Activated CD8-positive, alpha-beta memory T cell treated with anti-CD3 and anti-CD28 coated beads for 24 hours (primary cell): ENCODE results near the gene SH2D3A.

Experiments
- DNase-seq: peaks from one replicate; pipeline ENCODE4 v3.0.0-alpha.2; 2020

The SH2D3A gene

DNA sequence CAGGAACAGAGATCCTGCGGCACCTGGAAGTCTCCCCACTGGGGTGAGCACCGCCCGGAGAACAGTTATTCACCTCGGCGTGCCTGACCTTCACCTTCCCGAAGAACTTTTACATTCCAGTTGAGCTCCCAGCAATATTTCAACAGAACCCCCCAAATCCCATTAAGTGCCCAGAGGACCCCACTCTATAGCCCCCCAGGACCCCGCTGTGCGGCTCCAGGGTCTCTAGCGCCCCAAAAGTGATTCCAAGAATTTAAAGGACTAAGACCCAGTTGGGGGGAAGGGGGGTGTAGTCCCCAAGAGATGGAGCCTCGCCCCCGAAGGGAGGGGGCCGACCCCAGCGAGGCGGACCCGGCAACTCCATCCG lies 30.3 kb downstream of the SH2D3A start:
- DNase-seq: no peak

DNA sequence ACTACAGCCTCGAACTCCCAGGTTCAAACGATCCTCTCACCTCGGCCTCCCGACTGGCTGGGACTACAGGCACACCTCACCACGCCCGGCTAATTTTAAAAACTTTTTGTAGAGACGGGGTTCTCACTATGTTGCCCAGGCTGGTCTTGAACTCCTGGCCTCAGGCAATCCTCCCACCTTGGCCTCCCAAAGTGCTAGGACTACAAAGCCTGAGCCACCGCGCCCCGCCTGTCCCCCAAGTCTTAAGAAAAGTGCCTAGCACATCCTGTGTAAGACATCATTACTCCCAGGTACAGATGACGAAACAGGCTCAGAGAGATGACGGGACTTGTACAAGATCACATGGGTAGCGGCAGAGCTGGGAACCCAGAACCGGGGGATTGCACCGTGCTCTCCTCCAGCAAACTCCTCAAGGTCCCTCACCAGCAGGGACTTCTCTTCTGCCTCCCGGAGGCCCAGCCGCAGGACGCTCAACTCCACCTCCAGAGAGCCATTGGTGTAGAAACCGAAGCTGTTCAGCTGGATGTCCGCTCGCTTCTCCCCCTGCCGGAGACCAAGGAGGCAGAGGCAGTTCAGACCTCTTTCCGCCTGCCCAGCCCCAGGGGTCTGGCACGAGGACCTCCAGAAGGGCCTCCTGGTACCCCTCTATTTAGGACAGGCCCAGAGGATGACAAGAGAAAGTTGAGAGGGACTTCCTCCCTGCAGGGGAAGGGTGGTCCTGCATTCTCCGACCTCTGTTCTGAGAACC lies 30.9 kb downstream of the SH2D3A start:
- DNase-seq: peak; percentile 90

DNA sequence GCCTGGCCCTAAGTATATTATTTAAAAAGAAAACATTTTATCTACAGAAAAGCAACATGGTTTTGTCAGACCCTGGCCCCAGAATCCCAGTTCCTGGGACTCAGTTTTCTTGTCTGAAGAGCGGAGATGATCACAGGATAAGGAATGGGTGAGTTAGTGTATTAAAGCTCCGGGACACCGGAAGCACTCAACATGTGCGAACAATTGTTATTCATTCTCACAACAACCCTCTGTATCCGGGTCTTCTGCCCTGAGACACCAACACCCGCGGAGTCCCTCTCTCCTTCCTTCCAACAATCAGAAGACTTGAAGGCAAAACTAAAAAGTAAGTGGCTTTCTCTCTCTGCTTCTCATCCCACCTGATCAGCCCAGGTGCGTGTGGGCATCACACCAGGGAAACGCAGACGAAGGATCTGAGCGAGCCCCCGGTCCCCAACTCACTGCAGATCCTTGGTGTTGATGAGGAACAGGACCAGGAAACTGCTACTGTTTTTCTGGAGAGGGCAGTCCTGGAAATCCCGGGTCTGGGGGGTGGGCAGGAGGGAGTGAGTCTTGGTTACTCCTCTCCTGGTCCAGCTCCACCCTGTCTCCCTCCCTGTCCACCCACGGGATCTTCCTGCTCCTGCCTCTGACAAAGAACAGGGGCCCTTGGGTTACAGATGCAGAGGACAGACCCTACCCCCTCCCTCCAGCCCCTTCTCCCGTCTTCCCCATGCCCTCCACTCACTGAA lies 31.9 kb downstream of the SH2D3A start:
- no peak for DNase-seq

DNA sequence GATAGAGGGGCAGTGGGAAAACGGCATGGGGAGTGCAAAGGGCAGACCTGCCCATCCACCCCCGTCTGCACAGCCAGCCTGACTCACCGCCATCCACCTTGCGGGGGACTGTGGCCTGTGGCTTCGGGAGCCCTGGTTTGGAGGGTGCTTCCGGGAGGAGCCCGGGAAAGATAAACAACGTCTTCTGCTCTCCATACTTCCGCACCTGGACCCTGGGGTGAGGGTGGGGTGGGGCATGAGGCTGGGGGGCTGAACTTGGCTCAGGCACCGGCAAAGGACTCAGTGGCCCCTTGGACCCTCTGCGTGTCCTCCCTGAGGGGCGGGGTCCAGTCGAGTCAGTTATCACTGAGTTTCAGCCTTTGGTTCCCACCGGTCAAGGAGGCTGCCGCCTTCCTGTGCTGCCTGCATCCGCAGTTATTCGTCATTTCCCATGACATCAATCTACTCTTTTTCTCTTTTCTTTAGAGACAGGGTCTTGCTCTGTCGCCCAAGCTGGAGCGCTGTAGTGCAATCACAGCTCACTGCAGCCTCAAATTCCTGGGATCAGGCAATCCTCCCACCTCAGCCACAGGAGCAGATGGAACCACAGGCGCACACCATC lies 33.0 kb downstream of the SH2D3A start:
- DNase-seq: no peak

DNA sequence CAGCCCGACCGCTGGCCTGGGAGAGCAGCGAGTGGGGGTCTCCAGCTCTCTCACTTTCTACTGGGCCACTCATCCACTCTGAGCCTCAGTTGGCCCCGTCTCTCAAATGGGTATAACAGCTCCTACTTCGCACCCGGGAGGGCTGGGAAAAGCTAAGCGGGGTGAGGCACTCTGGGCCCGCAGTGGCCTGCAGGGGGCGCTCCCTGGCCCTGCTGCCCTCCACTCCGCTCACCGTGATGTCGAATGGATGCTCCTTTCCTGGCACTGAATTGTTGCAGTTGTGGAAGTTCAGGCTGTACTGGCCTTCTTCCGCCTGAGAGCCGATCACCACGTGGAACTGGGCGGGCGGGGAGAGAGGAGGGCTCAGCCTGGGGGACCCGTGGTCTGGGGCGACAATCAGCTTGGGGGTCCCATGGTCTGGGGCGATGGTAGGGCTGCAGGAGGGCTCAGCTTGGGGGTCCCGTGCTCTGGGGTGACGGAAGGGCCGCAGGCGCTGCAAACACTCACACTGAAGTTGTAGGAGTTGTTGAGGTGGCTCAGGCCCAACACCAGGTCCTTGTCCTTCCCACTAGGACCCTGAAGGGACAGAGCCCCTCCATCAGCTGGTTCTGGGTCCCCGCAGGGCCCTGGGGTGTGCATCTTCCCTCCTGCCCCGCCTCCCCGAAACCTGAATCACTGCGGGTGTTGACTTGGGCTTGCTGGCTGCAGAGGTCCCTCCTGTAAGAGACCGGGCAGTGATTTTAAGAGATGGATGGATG lies 33.7 kb downstream of the SH2D3A start:
- no peak for DNase-seq

DNA sequence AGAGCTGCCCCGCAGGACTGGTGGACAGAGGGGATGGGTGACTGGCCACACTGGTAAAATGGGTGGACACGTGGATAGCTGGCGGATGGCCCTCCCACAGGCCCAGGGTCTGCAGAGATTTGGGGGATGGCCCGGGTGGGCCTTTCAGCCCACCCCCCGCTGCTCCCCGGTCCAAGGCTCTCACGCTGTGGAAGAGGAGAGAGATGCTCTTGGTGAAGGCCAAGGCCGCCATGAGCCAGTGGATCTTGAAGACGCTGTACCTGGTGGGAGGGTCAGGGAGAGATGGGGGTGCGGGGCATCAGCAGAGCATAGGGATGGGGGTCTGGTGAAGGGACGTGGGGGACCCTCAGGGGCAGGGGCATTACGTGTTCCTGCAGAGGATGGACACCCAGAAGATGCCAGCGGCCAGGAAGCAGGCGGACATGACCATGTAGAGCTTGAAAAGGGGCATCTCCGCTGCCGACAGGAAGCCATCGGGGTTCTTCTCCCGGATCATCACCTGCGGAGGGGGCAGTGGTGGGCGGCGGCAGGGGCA lies 34.4 kb downstream of the SH2D3A start:
- DNase-seq: no peak

DNA sequence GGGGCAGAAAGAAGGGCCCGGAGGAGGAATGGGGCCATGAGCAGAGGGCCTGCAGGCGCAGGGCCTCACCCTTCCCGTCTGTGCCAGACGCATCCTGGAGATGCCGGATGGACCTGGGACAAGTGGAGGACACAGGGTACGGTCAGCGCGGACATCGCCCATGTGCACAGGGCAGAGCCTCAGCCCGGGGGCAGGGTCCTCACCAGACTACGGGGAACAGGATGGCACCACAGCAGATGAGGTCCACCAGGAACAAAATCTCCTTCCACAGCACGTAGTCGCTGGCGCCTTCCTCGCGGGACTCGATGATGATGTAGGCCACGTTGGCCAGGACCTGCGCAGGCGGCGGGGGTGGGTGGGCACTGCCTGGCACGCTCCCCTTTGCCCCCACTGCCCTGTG lies 35.4 kb downstream of the SH2D3A start:
- DNase-seq: no peak

DNA sequence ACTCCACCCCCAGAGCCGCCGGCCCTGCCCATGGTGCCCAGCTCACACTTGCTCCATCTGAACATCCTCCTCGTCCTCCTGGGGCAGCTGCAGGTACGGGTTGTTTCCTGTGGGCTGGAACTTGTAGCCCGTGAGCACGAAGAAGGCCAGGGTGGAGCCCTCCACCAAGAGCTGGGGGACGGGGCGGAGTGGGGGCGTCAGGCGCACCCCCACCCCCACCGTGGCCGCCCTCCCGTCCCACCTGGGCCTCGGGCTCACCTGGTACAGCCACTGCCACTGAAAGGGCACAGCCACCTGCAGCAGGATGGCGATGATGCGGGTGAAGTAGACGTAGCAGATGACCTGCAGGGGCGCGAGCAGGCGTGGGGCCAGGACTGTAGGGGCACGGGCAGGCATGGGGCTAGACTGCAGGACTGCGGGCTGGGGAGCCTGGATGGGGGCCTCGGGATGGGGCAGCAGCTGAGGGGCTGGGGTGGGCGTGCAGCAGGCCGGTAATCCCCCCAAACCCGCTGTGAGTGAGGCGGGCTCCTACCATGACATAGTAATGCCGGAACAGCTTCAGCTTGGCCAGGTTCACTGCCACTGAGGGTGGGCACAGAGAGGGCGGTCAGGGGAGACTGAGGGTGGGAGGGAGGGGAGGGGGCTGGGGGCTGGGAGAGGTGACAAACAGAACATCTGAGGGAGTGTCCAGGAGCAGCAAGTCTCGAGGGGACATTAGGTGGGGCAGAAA lies 36.1 kb downstream of the SH2D3A start:
- DNase-seq: no peak

DNA sequence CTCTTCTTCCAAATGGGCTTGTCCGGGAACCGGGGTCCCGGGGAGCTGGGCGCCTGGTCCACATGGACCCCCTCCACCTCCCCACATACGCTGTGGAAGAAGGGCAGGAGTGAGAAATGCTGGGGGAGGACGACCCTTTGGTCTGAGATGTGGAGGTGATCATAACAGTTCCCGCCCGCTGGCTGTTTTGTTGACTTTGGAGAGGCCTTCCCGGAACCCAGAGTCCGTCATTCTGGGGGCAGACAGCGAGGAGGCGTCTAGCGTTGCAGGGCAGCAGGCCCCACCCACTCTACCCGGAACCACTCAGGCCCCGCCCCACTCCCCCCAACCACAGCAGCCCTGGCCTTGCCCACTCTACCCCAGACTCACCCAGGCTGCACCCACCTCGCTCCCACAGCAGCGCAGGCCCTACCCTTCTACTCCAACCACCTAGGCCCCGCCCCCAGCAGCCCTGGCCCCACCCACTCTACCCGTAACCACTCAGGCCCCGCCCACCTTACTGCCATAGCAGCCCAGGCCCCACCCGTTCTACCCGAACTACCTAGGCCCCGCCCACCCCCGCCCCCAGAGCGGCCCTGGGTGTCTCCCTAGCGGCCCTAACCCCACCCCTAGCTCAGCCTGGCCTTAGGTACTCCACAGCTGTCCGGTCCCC lies 37.0 kb downstream of the SH2D3A start:
- peak; percentile 72 for DNase-seq

DNA sequence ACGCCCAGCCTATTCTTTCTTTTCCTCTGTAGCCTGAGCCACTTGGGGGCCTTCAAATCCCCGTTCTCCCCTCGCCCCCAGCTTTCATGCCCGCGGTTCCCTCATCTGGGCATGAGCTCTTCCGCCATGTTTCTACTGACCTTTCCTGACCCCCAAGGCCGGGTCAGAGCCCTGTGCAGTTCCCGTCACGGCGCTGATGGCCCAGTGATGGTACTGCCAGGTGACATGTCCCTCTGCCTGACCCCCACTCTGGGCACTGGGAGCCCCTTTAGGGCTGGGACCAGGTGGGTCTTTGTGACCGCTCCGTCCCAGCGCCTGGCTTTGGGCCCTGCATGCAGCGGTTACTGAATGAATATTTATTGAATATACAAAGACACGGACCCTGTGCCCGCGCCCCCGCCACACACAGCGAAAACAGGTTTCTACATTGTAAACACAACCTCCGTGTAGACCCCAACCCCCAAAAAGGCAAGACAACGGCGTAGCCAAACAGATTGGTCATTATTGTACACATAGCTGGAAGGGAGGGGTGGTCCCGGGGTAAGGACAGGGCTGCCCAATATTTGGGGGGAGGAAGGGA lies 37.6 kb downstream of the SH2D3A start:
- no peak for DNase-seq

DNA sequence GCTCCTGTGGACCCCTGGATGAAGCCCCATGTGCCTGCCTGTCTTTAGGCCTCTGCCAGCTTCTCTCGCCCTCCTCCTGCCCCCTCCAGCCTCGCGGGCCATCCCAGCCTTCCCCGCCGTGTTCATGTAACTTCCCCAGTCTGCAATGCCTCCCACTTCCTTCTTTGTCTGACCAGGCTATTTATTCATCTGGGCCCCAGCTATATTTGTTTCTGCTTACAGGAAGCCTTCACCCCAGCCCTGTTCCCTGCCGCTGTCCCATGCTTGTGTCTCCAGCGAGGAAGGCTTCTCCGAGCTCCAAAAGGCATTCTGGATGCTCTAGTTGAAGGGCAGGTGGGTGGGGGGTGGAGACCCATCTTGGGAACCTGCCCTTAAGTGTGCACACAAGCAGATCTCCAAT lies 38.9 kb downstream of the SH2D3A start:
- DNase-seq: no peak

DNA sequence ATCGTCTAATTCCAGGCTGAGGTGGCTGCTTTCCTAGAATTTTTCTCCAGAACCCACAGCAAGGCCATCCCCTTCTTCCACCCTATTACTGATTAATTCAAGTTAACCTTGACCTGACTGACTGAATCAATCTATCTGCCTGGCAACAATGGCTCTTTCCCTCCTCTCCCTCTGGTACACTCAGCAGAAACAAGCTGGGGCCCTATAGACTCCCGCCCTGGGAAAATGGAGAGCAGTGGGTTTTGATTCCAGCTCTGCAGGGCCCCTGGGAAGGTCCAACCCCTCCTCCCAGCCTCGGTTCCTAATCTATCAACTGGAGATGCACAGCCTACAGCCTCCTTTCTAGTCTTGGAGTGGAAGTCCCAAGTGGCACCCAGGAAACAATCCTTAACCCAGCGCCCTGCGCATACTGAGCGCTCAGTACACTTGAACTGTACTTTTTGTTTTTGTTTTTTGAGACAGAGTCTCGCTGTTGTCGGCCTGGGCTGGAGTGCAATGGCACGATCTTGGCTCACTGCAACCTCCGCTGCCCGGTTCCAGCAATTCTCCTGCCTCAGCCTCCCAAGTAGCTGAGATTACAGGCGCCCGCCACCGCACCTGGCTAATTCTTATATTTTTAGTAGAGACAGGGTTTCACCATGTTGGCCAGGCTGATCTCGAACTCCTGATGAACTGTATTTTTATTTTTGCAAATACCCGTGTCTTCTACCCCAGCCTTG lies 41.6 kb downstream of the SH2D3A start:
- no peak for DNase-seq

DNA sequence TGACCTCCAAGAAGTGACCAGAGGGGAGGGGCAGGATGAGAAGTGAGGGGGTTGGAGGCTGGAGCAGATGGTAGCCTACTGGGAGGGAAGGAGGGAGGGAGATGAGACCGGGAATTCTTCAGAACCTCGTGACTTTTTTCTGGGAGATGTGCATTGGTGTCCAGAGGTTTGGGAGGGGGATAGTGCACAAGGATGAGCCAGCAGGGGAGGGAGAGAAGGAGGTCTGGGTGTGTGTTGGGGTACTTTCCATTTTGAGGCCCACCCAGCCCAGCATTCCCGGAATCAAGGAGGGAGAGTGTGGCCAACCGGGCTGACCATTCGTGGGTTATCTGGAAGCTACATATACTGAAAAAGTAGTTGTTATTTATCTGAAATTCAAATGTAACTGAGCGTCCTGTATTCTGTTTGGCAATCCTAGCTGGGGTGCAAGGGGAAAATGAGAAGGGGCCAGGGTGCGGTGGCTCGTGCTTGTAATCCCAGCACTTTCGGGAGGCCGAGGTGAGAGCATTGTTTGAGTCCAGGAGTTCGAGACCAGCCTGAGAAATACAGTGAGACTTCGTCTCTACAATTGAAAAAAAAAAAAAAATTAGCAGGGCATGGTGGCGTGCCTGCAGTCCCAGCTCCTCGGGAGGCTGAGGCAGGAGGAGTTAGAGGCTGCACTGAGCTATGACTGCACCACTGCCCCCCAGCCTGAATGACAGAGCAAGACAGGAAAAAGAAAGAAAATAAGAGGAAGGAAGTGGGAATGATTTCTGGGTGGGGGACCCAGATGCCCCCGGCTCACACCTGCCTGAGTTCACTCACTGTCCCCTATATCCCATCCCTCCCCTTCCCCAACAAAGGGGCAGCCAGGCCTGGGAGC lies 42.4 kb downstream of the SH2D3A start:
- DNase-seq: no peak

DNA sequence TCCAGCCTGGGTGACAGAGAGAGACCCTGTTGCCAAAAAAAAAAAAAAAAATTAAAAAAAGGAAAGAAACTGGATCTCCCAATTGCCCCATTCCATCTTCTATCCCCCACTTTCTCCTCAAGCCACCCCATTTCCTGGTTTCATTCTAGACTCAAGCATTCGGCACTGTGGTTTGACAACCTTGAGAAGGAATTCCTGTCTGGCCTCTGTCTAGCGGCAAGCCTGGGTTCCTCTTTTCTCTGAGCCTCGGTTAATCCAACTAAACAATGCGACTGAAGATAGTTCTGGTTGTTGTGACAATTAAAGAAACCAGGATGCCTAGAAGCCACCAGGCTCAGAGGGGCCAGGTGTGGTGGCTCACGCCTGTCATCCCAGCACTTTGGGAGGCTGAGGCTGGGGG lies 43.5 kb downstream of the SH2D3A start:
- DNase-seq: no peak

DNA sequence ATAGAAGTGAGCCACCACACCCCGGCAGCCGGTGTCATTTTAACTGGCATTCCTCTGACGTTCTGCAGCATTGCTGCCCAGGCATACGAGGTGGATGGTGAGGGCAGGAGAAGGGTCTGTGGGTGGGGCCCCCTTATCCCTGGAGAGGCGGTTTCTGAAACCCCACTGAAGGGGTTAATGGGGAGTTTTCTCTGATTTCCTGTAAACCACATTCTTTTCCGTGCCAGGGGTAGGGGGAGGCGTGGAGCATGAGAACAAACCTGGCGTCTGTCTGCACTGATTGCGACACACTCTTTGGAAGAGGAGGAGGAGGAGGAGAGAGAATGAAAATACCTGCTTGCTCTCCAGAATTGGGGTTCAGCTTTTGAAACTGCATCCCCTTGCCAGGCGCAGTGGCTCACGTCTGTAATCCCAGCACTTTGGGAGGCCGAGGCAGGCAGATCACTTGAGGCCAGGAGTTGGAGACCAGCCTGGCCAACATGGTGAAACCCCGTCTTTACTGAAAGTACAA lies 44.1 kb downstream of the SH2D3A start:
- no peak for DNase-seq

DNA sequence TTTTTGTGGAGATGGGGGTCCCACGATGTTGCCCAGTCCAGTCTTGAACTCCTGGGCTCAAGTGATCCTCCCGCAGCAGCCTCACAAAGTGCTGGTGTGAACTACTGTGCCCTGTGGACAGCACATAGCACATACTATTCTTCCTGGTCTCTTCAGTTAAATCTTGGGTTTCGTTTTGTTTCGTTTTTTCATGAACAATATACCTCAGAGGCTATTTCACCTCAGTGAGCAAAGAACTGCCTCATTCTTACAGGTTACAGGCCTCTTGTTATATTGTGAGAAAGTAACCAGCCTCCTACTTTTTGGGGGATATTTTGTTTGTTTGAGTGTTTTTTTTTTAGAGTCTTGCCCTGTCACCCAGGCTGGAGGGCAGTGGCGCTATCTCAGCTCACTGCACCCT lies 45.5 kb downstream of the SH2D3A start:
- no peak for DNase-seq

DNA sequence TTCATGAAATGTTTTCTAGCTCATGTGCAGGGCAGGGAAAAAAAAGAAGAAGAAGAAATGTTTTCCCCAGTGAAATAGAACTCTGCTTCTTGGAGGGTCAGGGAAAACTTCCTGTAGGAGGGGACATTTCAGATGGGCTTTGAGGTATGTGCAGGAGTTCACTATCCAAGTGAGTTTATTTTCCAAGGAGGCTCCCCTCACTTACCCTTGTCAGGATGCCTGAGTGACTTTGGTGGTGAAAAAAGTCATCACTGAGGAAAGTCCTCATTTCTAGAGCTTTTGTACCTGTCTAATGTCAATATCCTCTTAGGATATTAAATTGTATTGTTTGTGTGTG lies 46.1 kb downstream of the SH2D3A start:
- no peak for DNase-seq

DNA sequence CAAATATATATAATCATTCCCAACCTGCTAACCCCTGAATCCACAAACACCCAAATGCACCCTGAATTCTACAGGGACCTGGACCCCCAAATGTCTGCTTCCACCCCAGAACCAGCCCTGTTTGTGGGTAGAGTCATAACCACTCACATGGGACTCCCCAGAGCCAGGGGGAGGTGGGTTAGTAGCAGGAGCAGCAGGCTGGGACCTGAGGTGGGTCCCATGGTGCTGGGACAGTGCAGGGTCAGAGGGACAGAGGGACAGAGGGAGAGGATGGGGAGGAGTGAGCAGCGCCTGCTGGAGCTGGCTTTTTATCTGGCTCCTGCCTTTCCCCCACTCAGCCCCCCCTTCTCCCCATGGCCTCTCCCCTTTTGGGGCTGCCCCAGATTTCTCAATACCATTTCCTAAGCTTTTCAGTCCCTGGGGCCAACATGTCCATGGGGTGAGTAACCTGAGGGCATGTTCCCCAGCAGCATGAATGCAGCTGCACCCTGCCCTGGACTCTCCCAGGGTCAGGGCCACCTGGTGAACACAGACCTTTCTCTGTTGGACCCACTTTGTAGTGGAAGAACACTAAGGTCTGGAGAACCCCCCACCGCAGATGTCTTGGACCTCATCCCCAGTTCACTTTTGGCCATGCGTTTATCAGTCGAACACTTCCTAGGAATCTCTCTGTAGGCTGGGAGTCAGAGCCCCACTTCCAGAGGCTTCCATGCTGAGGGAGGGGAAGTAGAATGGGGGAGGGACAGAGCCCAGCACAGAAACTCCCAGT lies 46.7 kb downstream of the SH2D3A start, which contains the start of gene C3:
Gene C3, minus strand, starts transcription at position 282 of the 769 bp plus-strand sequence. Its CDS starts 61 bp downstream, at position 221.
- no peak for DNase-seq

DNA sequence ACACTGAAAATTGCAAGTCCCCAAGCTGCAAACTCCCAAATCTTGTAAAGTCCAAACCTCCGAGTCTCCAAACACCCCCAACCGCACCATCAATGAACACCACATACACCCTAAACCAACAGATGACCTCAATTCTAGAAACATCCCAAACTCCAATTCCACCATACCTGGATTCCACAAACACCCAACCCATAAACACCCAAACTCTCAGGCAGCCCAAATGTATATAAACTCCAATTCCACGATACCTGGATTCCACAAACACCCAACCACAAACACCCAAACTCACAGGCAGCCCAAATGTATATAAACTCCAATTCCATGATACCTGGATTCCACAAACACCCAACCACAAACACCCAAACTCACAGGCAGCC lies 47.3 kb downstream of the SH2D3A start:
- no peak for DNase-seq
